Osteoblast (primary cell): ENCODE results near the gene IGLL5. TPM values are rescaled to one million over a fixed set of nuclear protein-coding genes. Genes with fewer than 3 reads are reported as not detected.

Experiments used
- DNase-seq: peaks from one replicate; pipeline ENCODE4 v3.0.0; 2011; ENCODE audit warnings: low spot score, mixed read lengths; ENCODE audit not compliant: insufficient read length; ENCODE audit errors: missing footprints
- H2AFZ ChIP-seq: 2 replicates; pipeline ENCODE4 v1.6.0; 2011; ENCODE audit warnings: mild to moderate bottlenecking, low read length
- H3K27ac ChIP-seq: 2 replicates; pipeline ENCODE4 v1.5.1; 2011; ENCODE audit warnings: mild to moderate bottlenecking, low read depth, low read length, moderate library complexity
- H3K27me3 ChIP-seq: 2 replicates; pipeline ENCODE4 v1.6.0; 2012; ENCODE audit warnings: mild to moderate bottlenecking, control low read depth, inconsistent platforms, low read length, moderate library complexity; ENCODE audit not compliant: insufficient read depth
- H3K36me3 ChIP-seq: 2 replicates; pipeline ENCODE4 v1.5.1; 2011; ENCODE audit warnings: mild to moderate bottlenecking, low read length, control low read depth, moderate library complexity; ENCODE audit not compliant: insufficient read depth
- H3K4me1 ChIP-seq: 2 replicates; pipeline ENCODE4 v1.5.1; 2011; ENCODE audit warnings: mild to moderate bottlenecking, low read length, control low read depth, moderate library complexity; ENCODE audit not compliant: insufficient read depth
- H3K4me2 ChIP-seq: 2 replicates; pipeline ENCODE4 v1.6.0; 2011; ENCODE audit warnings: mild to moderate bottlenecking, low read length; ENCODE audit not compliant: insufficient read depth
- H3K4me3 ChIP-seq: fragments of 200-600 bp; sonication (generic); 3 replicates; pipeline ENCODE4 v1.5.1; 2012; ENCODE audit warnings: mild to moderate bottlenecking, low read length, inconsistent platforms; ENCODE audit not compliant: insufficient read depth
- H3K79me2 ChIP-seq: 2 replicates; pipeline ENCODE4 v1.6.0; 2012; ENCODE audit warnings: mild to moderate bottlenecking, low read length, control low read depth, inconsistent platforms; ENCODE audit not compliant: insufficient read depth
- H3K9me3 ChIP-seq: 2 replicates; pipeline ENCODE4 v1.5.1; 2011; ENCODE audit warnings: low read depth, low read length, control low read depth
- H4K20me1 ChIP-seq: 2 replicates; pipeline ENCODE4 v1.6.0; 2012; ENCODE audit warnings: mild to moderate bottlenecking, low read length, control low read depth; ENCODE audit not compliant: insufficient read depth
- CTCF ChIP-seq: IDR thresholded peaks from 2 replicates; pipeline ENCODE4 v1.5.1; 2011; ENCODE audit warnings: mild to moderate bottlenecking, low read depth, low read length, moderate library complexity; ENCODE audit errors: extremely low read depth
- total RNA-seq: library from RNA; depleted of rRNA; stranded (reverse); fragments of >200 nt; gene quantifications from 2 replicates; pipeline ENCODE4 v1.2.3, GENCODE V29; 2012

The IGLL5 gene
- total RNA-seq, 1 donor = not detected

GRCh38 chr22:22935546-22936157 is 48.0 kb downstream of the IGLL5 start:
- Histone ChIP-seq H3K4me2 (no peak overlapping the region), H3K79me2 (no peaks in the 10 kb centered on the region), H3K27me3 (no peaks in the 10 kb centered on the region), H3K27ac (no peak overlapping the region), H4K20me1 (no peaks in the 10 kb centered on the region), H3K4me1 (no peaks in the 10 kb centered on the region), H3K9me3 (no peaks in the 10 kb centered on the region), H3K36me3 (no peaks in the 10 kb centered on the region), H2AFZ (no peak overlapping the region), H3K4me3 (no peak overlapping the region)
- TF ChIP-seq CTCF = no peak
- peak; percentile 74 for DNase-seq

- no peak for TF ChIP-seq CTCF
- no peak overlapping the region for H3K4me3 ChIP-seq
- peak; percentile 75 for DNase-seq
These were observed 48.7 kb downstream of the IGLL5 start for GRCh38 chr22:22936180-22936914.

GRCh38 chr22:22936915-22937656 is 49.5 kb downstream of the IGLL5 start:
- no peak overlapping the region for H3K4me2 ChIP-seq
- no peak overlapping the region for H3K27ac ChIP-seq
- H2AFZ ChIP-seq = no peak overlapping the region
- H3K36me3 ChIP-seq = no peaks in the 10 kb centered on the region
- H3K27me3 ChIP-seq = no peaks in the 10 kb centered on the region
- no peaks in the 10 kb centered on the region for H3K4me1 ChIP-seq
- H4K20me1 ChIP-seq = no peaks in the 10 kb centered on the region
- peak; percentile 87 for DNase-seq
- no peaks in the 10 kb centered on the region for H3K9me3 ChIP-seq
- no peak for TF ChIP-seq CTCF
- H3K79me2 ChIP-seq = no peaks in the 10 kb centered on the region
- H3K4me3 ChIP-seq = no peak overlapping the region

More at GRCh38 chr22:22936180-22936914, 48.7 kb downstream of the IGLL5 start:
- no peaks in the 10 kb centered on the region for H3K27me3 ChIP-seq
- no peaks in the 10 kb centered on the region for H3K4me1 ChIP-seq
- H3K9me3 ChIP-seq = no peaks in the 10 kb centered on the region
- no peak overlapping the region for H3K27ac ChIP-seq
- no peaks in the 10 kb centered on the region for H4K20me1 ChIP-seq
- H3K36me3 ChIP-seq = no peaks in the 10 kb centered on the region
- H3K79me2 ChIP-seq = no peaks in the 10 kb centered on the region
- no peak overlapping the region for H3K4me2 ChIP-seq
- H2AFZ ChIP-seq = no peak overlapping the region
